Activated CD4-positive, alpha-beta memory T cell treated with anti-CD3 and anti-CD28 coated beads for 36 hours (primary cell): ENCODE data around the gene IL17RE. TPM values are rescaled to one million over a fixed set of nuclear protein-coding genes. Genes with fewer than 3 reads are reported as not detected.
"Not testable (repeated sequence)": the region's sequence is repeated elsewhere in the genome, so short reads cannot be mapped to it uniquely, and the experiment has no call there.

Source experiments
- CTCF ChIA-PET: fragments of 350-600 bp; sonication (Branson Sonifier 250); formaldehyde crosslinking; loops from one replicate; lab custom pipeline; 2021; ENCODE audit warnings: antibody characterized with exemption, inconsistent platforms; lab: Charles Lee
- POLR2A ChIA-PET: fragments of 350-600 bp; sonication (Branson Sonifier 250); formaldehyde crosslinking; loops from one replicate; lab custom pipeline; 2021; ENCODE audit warnings: antibody characterized with exemption; lab: Charles Lee
- DNase-seq: peaks from one replicate; pipeline ENCODE4 v3.0.0-alpha.2; 2020
- H3K27ac Mint-ChIP-seq: one replicate; pipeline ENCODE4 v1.8.0; 2021; ENCODE audit warnings: mixed read lengths
- H3K27me3 Mint-ChIP-seq: one replicate; pipeline ENCODE4 v1.8.0; 2021; ENCODE audit warnings: mixed read lengths
- H3K36me3 Mint-ChIP-seq: one replicate; pipeline ENCODE4 v1.8.0; 2021; ENCODE audit warnings: mixed read lengths
- H3K4me1 Mint-ChIP-seq: one replicate; pipeline ENCODE4 v1.8.0; 2021; ENCODE audit warnings: low read depth, mixed read lengths
- H3K4me3 Mint-ChIP-seq: one replicate; pipeline ENCODE4 v1.8.0; 2021; ENCODE audit warnings: mild to moderate bottlenecking, mixed read lengths
- H3K9me3 Mint-ChIP-seq: one replicate; pipeline ENCODE4 v1.8.0; 2021; ENCODE audit warnings: mixed read lengths
- intact Hi-C: fragments of 100-400 bp; cut with micrococcal nuclease; formaldehyde crosslinking; loops from one replicate; pipeline ENCODE4 v1.15.1; 2023
- total RNA-seq, 2 experiments: library from RNA; stranded (reverse); gene quantifications; one replicate each; pipeline ENCODE4 v1.2.3, GENCODE V29; 2021

The IL17RE gene
- total RNA-seq, 2 experiments from 2014 or later: 1.8 to 1.9 TPM

DNA sequence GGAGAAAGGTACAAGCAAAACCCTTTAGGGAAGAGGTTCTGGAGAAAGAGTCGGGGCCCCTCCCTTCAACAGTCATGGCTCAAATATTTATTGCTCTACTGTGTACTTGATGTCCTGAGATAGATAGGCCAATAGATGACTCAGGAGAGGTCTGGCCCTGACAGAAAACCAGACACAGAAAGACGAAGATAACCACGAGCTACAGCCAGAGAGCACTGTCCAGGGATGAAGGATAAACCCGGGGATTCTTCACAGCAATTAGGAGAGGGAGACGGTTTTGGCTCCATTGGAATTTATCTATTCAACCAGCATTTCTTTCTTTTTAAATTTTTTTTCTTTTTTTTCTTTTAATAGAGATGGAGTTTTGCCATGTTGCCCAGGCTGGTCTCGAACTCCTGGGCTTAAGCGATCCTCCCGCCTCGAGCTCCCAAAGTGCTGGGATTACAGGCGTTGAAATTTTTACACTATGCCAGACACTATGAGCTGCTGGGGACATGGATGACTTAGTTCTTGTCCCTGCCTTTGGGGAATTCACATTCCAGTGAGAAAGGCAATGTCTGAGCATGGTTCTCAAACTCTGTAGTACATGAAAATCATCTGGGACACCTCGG is 18.0 kb upstream of the IL17RE start:
- H3K27ac Mint-ChIP-seq: no peak overlapping the region
- H3K4me3 Mint-ChIP-seq: no peak overlapping the region
- DNase-seq: no peak
- no peaks in the 10 kb centered on the region for H3K4me1 Mint-ChIP-seq
- intact Hi-C loops: no loop called here
- no peaks in the 10 kb centered on the region for H3K36me3 Mint-ChIP-seq
- ChIA-PET POLR2A (no interaction called here), CTCF (interaction anchor here (1.1 to 2.0 kb wide), 3 partner anchors 36 to 157 kb away, joined by 3 to 9 read pairs (median 3); partner anchors contain the start of gene CRELD1)
- no peaks in the 10 kb centered on the region for H3K9me3 Mint-ChIP-seq
- H3K27me3 Mint-ChIP-seq: no peaks in the 10 kb centered on the region

DNA sequence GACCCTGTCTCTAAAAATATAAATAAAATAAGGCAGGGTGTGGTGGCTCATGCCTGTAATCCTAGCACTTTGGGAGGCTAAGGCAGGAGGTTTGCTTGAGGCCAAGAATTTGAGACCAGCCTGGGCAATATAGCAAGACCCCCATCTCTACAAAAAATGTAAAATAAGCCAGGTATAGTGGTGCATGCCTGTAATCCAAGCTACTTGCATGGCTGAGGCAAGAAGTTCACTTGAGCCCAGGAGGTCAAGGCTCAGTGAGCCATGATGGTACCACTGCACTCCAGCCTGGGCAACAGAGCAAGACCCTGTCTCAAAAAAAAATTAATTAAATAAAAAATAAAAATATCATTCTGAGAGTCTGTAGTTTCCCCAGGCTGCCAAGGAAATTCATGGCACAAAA is 16.3 kb upstream of the IL17RE start:
- H3K4me1 Mint-ChIP-seq: peaks cover 2% of the 10 kb centered on the region
- H3K4me3 Mint-ChIP-seq: no peak overlapping the region
- H3K27ac Mint-ChIP-seq: no peak overlapping the region
- no peaks in the 10 kb centered on the region for H3K27me3 Mint-ChIP-seq
- CTCF ChIA-PET: interaction anchor here (0.6 kb wide), 1 partner anchor 45 kb away, joined by 4 read pairs; no protein-coding TSS in a partner anchor
- H3K9me3 Mint-ChIP-seq: no peaks in the 10 kb centered on the region
- no peak for DNase-seq
- intact Hi-C loops: no loop called here
- H3K36me3 Mint-ChIP-seq: peaks cover 5% of the 10 kb centered on the region
- POLR2A ChIA-PET: no interaction called here

DNA sequence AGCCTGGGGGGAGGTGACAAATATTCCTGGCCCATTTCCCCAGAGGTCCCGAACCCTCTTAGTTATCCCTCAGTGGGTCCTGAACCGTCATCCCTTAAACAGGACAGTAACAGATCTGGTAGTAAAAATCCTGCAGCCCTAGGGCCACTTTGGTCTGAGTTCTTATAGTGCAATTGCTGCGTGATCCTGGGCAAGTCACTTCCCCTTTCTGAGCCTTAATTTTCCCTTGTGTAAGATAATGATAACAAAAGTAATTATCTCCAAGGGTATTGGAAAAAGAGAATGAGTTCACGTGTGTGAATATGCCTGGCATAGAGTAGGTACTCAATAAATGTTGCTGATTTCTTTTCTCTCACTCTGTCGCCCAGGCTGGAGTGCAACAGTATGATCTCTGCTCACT is 15.2 kb upstream of the IL17RE start:
- Mint-ChIP-seq H3K4me1 (peaks cover 8% of the 10 kb centered on the region), H3K4me3 (no peak overlapping the region), H3K27me3 (no peaks in the 10 kb centered on the region), H3K27ac (no peak overlapping the region), H3K9me3 (no peaks in the 10 kb centered on the region), H3K36me3 (peaks cover 11% of the 10 kb centered on the region)
- POLR2A ChIA-PET: no interaction called here
- CTCF ChIA-PET: no interaction called here
- DNase-seq: no peak
- intact Hi-C loops: no loop called here

DNA sequence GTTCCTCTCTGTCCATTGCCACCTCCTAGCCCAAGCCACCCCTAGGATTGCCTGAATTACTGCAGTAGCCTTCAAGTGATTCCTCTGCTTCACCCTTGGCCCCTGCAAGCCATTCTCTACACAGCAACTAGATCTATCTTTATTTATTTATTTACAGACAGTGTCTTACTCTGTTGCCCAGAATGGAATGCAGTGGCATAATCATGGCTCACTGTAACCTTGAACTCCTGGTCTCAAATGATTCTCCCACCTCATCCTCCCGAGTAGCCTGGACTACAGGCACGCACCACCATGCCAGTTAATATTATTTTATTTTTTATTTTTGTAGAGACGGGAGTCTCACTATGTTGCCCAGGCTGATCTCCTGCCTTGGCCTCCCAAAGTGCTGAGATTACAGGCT is 14.1 kb upstream of the IL17RE start:
- POLR2A ChIA-PET: no interaction called here
- CTCF ChIA-PET: interaction anchor here (1.4 kb wide), 1 partner anchor 40 kb away, joined by 3 read pairs; no protein-coding TSS in a partner anchor
- Mint-ChIP-seq H3K9me3 (no peaks in the 10 kb centered on the region), H3K27me3 (no peaks in the 10 kb centered on the region), H3K36me3 (peaks cover 20% of the 10 kb centered on the region), H3K27ac (no peak overlapping the region), H3K4me1 (peaks cover 17% of the 10 kb centered on the region), H3K4me3 (no peak overlapping the region)
- DNase-seq: no peak
- intact Hi-C loops: no loop called here

DNA sequence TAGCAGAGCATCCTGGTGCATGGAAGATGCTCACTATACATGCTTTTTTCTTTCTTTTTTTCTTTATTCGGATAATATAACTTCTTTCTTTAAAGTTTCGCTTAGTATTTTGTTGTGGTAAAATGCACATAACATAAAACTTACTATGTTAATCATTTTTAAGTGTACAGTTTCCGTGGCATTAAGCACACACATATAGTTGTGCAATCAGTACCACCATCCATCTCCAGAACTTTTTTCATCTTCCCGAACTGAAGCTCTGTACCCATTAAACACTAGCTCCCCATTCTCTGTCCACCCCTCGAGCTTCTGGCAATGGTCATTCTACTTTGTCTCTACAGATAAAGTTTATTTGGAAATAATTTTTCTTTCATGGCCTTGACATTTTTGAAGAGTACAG is 13.2 kb upstream of the IL17RE start:
- peaks cover 24% of the 10 kb centered on the region for H3K4me1 Mint-ChIP-seq
- POLR2A ChIA-PET: interaction anchor here (2.8 kb wide), 1 partner anchor 43 kb away, joined by 24 read pairs; the partner anchor contains the start of gene CRELD1
- DNase-seq: no peak
- H3K4me3 Mint-ChIP-seq: peak overlapping the region; percentile 99
- no peaks in the 10 kb centered on the region for H3K27me3 Mint-ChIP-seq
- intact Hi-C loops: no loop called here
- H3K9me3 Mint-ChIP-seq: no peaks in the 10 kb centered on the region
- CTCF ChIA-PET: interaction anchor here (1.4 kb wide), 1 partner anchor 41 kb away, joined by 3 read pairs; no protein-coding TSS in a partner anchor
- peak overlapping the region; percentile 99 for H3K27ac Mint-ChIP-seq
- H3K36me3 Mint-ChIP-seq: peaks cover 27% of the 10 kb centered on the region

DNA sequence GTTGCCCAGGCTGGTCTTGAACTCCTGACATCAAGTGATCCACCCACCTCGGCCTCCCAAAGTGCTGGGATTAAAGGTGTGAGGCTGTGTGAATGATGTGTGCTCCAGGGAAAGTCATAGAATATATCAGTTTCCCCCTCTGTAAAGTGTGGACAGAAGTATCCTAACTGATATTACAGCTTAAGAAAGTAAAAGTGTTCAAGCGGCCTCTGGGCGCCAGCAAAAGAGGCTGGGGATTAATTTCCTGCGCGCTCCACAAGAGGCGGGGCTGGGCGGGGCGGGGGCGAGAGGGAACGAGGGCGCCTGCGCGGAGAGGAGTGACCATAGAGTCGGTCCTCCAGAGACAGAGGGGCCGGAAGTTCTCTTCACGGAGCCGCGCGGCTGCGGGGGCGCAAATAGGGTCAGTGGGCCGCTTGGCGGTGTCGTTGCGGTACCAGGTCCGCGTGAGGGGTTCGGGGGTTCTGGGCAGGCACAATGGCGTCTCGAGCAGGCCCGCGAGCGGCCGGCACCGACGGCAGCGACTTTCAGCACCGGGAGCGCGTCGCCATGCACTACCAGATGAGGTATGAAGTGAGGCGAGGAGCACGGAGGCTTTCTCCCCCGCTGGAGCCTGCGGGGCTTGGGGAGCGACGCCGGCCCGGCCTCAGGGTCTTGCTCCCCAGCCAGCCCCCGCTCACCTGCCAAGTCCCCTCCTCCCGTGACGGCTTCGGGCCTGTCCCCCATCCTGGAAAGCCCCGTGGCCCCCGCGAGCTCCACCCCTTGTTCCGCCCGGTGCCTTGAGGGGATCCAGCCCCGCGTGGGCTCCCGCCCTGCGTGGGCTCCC is 12.2 kb upstream of the IL17RE start, which contains the start of gene JAGN1:
TSS of gene JAGN1 (plus strand) at position 362 of the 823 bp plus-strand sequence. CDS start at position 475, 113 bp downstream.
- peaks cover 31% of the 10 kb centered on the region for H3K4me1 Mint-ChIP-seq
- intact Hi-C loops: loop anchor here (1.0 to 10.0 kb wide), 8 partner anchors 18 to 496 kb away; partner anchors contain the start of genes EMC3, MTMR14, RPUSD3 and SETD5
- no peaks in the 10 kb centered on the region for H3K9me3 Mint-ChIP-seq
- ChIA-PET CTCF (interaction anchor here (1.0 to 2.6 kb wide), 4 partner anchors 12 to 128 kb away, joined by 3 to 15 read pairs (median 4); partner anchors contain the start of genes CRELD1 and IL17RE), POLR2A (interaction anchor here (0.7 to 2.8 kb wide), 12 partner anchors 12 to 430 kb away, joined by 3 to 24 read pairs (median 4); partner anchors contain the start of genes CAMK1, CRELD1, EMC3 and IL17RE)
- H3K4me3 Mint-ChIP-seq: peak within 1 kb of the TSS; percentile 99
- peak; percentile 96 for DNase-seq
- H3K27me3 Mint-ChIP-seq: no peaks in the 10 kb centered on the region
- H3K36me3 Mint-ChIP-seq: peaks cover 31% of the 10 kb centered on the region
- H3K27ac Mint-ChIP-seq: peak within 1 kb of the TSS; percentile 99

DNA sequence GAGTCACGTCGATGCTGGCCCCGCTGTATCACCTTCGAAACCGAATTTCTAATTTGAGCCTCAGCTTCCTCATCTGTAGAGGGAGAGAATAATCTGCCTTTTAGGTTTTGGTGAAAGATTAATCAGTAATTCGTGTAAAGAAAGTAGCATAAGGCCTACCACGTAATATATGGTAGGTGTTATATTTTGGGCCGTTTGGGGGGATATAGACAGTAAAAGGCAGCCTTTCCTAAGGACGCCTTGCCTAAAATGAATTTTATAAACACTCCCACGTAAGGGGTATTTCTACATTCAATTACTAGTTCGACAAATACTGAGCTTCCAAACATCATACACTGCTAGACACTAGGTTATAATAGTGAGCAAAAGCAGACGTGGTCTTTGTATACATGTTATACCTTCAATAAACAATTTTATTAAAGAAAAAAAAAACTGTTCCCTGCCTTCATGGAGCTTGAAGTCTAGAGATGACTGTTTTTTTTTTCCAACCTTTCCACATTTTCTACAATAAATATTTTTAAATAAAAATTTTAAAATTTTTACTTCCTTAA is 11.5 kb upstream of the IL17RE start:
- ChIA-PET POLR2A (interaction anchor here (1.0 to 2.8 kb wide), 10 partner anchors 12 to 430 kb away, joined by 3 to 24 read pairs (median 4); partner anchors contain the start of genes CAMK1, CRELD1, EMC3 and IL17RE), CTCF (interaction anchor here (1.0 to 2.6 kb wide), 6 partner anchors 11 to 127 kb away, joined by 3 to 15 read pairs (median 4); partner anchors contain the start of genes CRELD1 and IL17RE)
- intact Hi-C loops: loop anchor here (2.0 to 10.0 kb wide), 5 partner anchors 18 to 496 kb away; partner anchors contain the start of genes EMC3, RPUSD3 and SETD5
- Mint-ChIP-seq H3K36me3 (peaks cover 32% of the 10 kb centered on the region), H3K27ac (peak overlapping the region; percentile 99), H3K9me3 (no peaks in the 10 kb centered on the region), H3K4me1 (peaks cover 33% of the 10 kb centered on the region), H3K4me3 (peak overlapping the region; percentile 99), H3K27me3 (no peaks in the 10 kb centered on the region)
- DNase-seq: no peak

DNA sequence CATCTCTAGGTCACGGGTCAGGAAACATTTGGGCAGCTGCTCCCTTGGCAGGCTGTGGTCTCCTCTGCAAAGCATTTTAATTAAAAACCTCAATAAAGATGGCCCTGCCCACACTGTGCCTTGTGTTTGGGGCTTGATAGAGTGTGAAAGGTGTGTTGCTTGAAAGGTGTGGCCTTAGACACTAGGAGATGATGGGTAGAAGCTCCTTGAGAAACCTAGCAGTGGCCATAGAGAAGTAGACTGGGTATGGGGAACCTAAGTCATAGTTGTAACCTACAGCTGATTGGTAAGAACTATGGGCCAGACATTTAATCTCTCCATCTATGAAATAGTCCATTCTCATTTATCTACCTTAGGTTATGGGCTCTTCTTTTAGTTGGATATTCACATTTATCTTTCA is 8.9 kb upstream of the IL17RE start:
- intact Hi-C loops: loop anchor here (5.0 to 10.0 kb wide), 2 partner anchors 94 to 499 kb away; partner anchors contain the start of genes EMC3 and SETD5
- ChIA-PET POLR2A (interaction anchor here (1.1 to 1.4 kb wide), 2 partner anchors 9 to 19 kb away, joined by 4 to 5 read pairs; partner anchors contain the start of gene IL17RE), CTCF (interaction anchor here (0.6 to 2.3 kb wide), 4 partner anchors 9 to 57 kb away, joined by 3 to 8 read pairs (median 6); partner anchors contain the start of gene IL17RE)
- Mint-ChIP-seq H3K27me3 (no peaks in the 10 kb centered on the region), H3K9me3 (no peaks in the 10 kb centered on the region), H3K36me3 (peaks cover 32% of the 10 kb centered on the region), H3K4me3 (no peak overlapping the region), H3K4me1 (peaks cover 37% of the 10 kb centered on the region), H3K27ac (peak overlapping the region; percentile 43)
- no peak for DNase-seq

DNA sequence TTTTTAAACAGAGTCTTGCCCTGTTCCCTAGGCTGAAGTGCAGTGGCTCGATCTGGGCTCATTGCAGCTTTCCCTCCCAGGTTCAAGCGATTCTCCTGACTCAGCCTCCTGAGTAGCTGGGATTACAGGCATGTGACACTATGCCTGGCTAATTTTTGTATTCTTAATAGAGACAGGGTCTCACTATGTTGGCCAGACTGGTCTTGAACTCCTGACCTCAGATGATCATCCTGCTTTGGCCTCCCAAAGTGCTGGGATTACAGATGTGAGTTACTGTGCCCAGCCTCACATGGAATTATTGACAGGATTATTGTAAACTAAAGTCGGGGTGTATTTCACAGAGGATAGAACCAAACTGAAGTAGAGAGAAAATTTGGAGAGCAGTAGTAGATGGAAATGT is 6.9 kb upstream of the IL17RE start:
- H3K27ac Mint-ChIP-seq, POLR2A ChIA-PET, H3K27me3 Mint-ChIP-seq, H3K4me3 Mint-ChIP-seq, DNase-seq, H3K9me3 Mint-ChIP-seq: not testable (repeated sequence)
- peaks cover 37% of the 10 kb centered on the region for H3K4me1 Mint-ChIP-seq
- intact Hi-C loops: loop anchor here (10.0 kb wide), 1 partner anchor 501 kb away; the partner anchor contains the start of gene SETD5
- CTCF ChIA-PET: interaction anchor here (0.6 kb wide), 1 partner anchor 352 kb away, joined by 4 read pairs; no protein-coding TSS in a partner anchor
- H3K36me3 Mint-ChIP-seq: peaks cover 30% of the 10 kb centered on the region

DNA sequence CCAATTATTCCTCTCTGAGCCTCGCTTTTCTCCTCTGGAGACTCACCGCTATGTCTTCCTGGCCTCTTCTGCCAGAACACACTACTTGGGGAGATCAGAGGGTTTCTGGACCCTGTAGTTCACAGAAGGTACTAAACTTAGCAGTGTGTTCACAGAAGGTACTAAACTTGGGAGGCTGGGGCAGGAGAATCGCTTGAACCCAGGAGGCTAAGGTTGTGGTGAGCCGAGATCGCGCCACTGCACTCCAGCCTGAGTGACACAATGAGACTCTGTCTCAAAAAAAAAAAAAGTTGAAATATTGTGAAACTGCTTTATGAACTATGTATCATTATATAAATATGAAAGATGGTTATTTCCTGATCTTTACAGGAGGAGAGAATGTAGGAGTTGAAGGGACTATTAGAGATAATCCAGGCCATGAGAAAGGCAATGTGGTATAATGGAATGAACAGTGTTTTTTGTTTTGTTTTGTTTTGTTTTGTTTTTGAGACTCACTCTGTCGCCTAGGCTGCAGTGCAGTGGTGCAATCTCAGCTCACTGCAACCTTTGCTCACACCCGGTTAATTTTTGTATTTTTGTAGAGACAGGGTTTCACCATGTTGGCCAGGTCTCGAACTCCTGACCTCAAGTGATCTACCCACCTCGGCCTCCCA is 5.8 kb upstream of the IL17RE start:
- intact Hi-C loops: loop anchor here (10.0 kb wide), 1 partner anchor 502 kb away; the partner anchor contains the start of gene SETD5
- peaks cover 24% of the 10 kb centered on the region for H3K36me3 Mint-ChIP-seq
- not testable (repeated sequence) for H3K27ac Mint-ChIP-seq, H3K4me3 Mint-ChIP-seq, H3K27me3 Mint-ChIP-seq, DNase-seq, H3K9me3 Mint-ChIP-seq
- CTCF ChIA-PET: interaction anchor here (0.6 kb wide), 1 partner anchor 241 kb away, joined by 4 read pairs; no protein-coding TSS in a partner anchor
- H3K4me1 Mint-ChIP-seq: peaks cover 37% of the 10 kb centered on the region
- POLR2A ChIA-PET: interaction anchor here (0.6 kb wide), 2 partner anchors 276 to 501 kb away, joined by 3 to 4 read pairs; no protein-coding TSS in a partner anchor
